Central memory CD8-positive, alpha-beta T cell (primary cell): Measurements from ENCODE around the gene SIX3.

ENCODE experiments used
- ATAC-seq: fragments of 150-1000 bp; cut with Tn5 transposase; replicated peaks from 2 replicates; pipeline ENCODE4 v1.10.0; 2022; ENCODE audit warnings: mild to moderate bottlenecking, moderate FRiP score, moderate number of reproducible peaks; ENCODE audit not compliant: poor library complexity, severe bottlenecking; ENCODE audit errors: extremely low read depth
- DNase-seq, 2 donors: peaks; one replicate each; pipeline ENCODE4 v3.0.0; 2021; ENCODE audit warnings: low spot score in 2 of 2
- H3K27ac Mint-ChIP-seq: one replicate; pipeline ENCODE4 v1.8.0; 2022; ENCODE audit warnings: low read depth, mild to moderate bottlenecking, moderate library complexity, mixed read lengths
- H3K27me3 Mint-ChIP-seq: one replicate; pipeline ENCODE4 v1.8.0; 2022; ENCODE audit warnings: mixed read lengths
- H3K36me3 Mint-ChIP-seq: one replicate; pipeline ENCODE4 v1.8.0; 2022; ENCODE audit warnings: mild to moderate bottlenecking, moderate library complexity, mixed read lengths; ENCODE audit not compliant: insufficient read depth
- H3K4me1 Mint-ChIP-seq: one replicate; pipeline ENCODE4 v1.8.0; 2022; ENCODE audit warnings: mixed read lengths
- H3K4me3 Mint-ChIP-seq: one replicate; pipeline ENCODE4 v1.8.0; 2022; ENCODE audit warnings: mild to moderate bottlenecking, moderate library complexity, mixed read lengths
- H3K9me3 Mint-ChIP-seq: one replicate; pipeline ENCODE4 v1.8.0; 2022; ENCODE audit warnings: mixed read lengths

Gene SIX3

DNA sequence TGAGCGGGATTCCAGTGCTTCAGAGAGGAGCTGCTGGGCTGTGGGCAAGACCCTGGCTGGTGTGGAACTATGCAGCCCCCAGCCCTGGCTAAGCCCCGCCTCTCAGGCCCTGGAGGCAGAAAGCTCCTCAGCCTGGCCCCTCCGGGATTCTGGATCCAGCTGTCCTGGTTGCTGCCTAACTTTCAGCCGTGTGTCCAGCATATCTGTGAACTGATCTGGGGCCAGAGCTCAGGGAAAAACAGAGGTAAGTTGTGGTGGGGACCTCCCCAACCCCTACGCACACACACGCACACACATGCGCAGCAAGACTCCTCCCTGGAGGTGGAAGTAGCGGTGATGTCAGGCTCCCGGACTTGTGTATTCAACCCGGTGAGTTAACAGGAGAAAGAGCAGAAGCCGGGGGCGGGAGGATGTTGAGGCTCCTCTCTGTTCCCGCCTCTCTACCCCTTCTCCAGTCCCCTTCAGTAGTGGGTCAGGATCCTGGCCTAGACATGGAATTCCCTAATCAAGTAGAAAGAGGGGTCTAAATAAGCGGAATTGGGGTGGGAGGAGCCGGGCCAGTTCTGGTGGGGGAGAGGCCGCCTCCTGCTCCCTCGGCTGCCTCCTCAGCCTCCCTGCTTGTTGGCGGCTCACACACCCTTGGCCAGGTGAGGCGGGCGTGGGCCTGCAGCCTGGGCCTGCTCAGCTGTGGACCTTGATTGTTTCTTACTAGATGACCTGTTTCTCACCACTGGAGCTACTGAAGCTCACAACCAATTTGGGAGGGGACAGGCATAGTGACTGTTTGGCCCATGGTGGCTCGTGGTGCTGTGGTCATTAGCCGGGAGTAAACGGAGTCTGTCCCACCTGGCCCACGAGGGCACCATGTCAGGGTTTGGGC is 34.3 kb downstream of the SIX3 start:
- Mint-ChIP-seq H3K27me3 (peaks cover 34% of the 10 kb centered on the region), H3K4me3 (no peak overlapping the region), H3K27ac (no peak overlapping the region), H3K4me1 (no peaks in the 10 kb centered on the region), H3K9me3 (no peaks in the 10 kb centered on the region), H3K36me3 (peaks cover 4% of the 10 kb centered on the region)
- no peak for ATAC-seq
- no peak for DNase-seq

- H3K27me3 Mint-ChIP-seq, result peaks cover 32% of the 10 kb centered on the region
- no peak overlapping the region for H3K27ac Mint-ChIP-seq
- DNase-seq (no peak), ATAC-seq (no peak)
- no peaks in the 10 kb centered on the region for H3K9me3 Mint-ChIP-seq
- H3K4me3 Mint-ChIP-seq, result no peak overlapping the region
- peaks cover 2% of the 10 kb centered on the region for H3K36me3 Mint-ChIP-seq
- H3K4me1 Mint-ChIP-seq, result no peaks in the 10 kb centered on the region
Measured at GRCh38 chr2:44979581-44979980, 38.1 kb downstream of the SIX3 start.

- Mint-ChIP-seq H3K9me3 (no peaks in the 10 kb centered on the region), H3K4me3 (no peak overlapping the region), H3K36me3 (peaks cover 2% of the 10 kb centered on the region), H3K4me1 (no peaks in the 10 kb centered on the region), H3K27ac (no peak overlapping the region), H3K27me3 (peaks cover 27% of the 10 kb centered on the region)
- ATAC-seq, result no peak
- no peak for DNase-seq
Measured at GRCh38 chr2:44980751-44981713, 39.5 kb downstream of the SIX3 start.

- Mint-ChIP-seq H3K9me3 (no peaks in the 10 kb centered on the region), H3K36me3 (peaks cover 2% of the 10 kb centered on the region), H3K27ac (no peak overlapping the region), H3K4me3 (no peak overlapping the region), H3K27me3 (peaks cover 31% of the 10 kb centered on the region), H3K4me1 (no peaks in the 10 kb centered on the region)
- ATAC-seq (no peak), DNase-seq (peak; percentile 29 to 50)
Measured at GRCh38 chr2:44981714-44982108, 40.2 kb downstream of the SIX3 start.

GRCh38 chr2:44983836-44984604 is 42.5 kb downstream of the SIX3 start:
- Mint-ChIP-seq H3K9me3 (no peaks in the 10 kb centered on the region), H3K4me3 (no peak overlapping the region), H3K4me1 (no peaks in the 10 kb centered on the region), H3K36me3 (no peaks in the 10 kb centered on the region), H3K27ac (no peak overlapping the region), H3K27me3 (peaks cover 44% of the 10 kb centered on the region)
- ATAC-seq (no peak), DNase-seq (no peak)

DNA sequence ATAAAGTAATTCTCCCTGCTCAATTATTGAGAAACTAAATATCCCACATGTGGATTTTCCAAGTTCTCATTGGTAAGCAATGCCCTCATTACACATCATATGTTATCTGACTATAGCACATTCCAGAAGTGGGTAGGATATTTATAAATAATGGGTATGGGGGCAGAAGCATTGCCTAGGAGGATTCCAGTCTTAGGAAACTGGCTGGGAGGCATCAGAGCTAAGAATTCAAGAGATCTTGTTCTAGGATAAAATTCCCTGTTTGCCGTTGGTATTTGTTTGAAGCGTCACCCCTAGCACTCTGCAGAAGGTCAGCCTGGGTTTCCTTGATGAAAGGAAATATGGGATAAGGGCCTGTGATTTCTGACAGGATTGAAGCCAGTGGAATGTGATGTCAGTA is 47.7 kb downstream of the SIX3 start:
- no peak for ATAC-seq
- peaks cover 6% of the 10 kb centered on the region for H3K9me3 Mint-ChIP-seq
- H3K27ac Mint-ChIP-seq, result no peak overlapping the region
- no peaks in the 10 kb centered on the region for H3K36me3 Mint-ChIP-seq
- H3K27me3 Mint-ChIP-seq, result peaks cover 82% of the 10 kb centered on the region
- H3K4me1 Mint-ChIP-seq, result no peaks in the 10 kb centered on the region
- DNase-seq, result no peak
- no peak overlapping the region for H3K4me3 Mint-ChIP-seq

GRCh38 chr2:44994377-44994776 is 52.9 kb downstream of the SIX3 start:
- ATAC-seq (no peak), DNase-seq (no peak)
- H3K27me3 Mint-ChIP-seq, result peaks cover 94% of the 10 kb centered on the region
- H3K9me3 Mint-ChIP-seq, result peaks cover 6% of the 10 kb centered on the region
- no peak overlapping the region for H3K4me3 Mint-ChIP-seq
- no peaks in the 10 kb centered on the region for H3K4me1 Mint-ChIP-seq
- no peaks in the 10 kb centered on the region for H3K36me3 Mint-ChIP-seq
- no peak overlapping the region for H3K27ac Mint-ChIP-seq
